Ishikawa (cell line): Measurements from ENCODE around the gene MINDY4B.

Experiments
- CEBPB ChIP-seq: IDR thresholded peaks from 2 replicates; pipeline ENCODE4 v1.6.1; 2012
- CREB1 ChIP-seq: IDR thresholded peaks from 2 replicates; pipeline ENCODE4 v1.6.1; 2012; ENCODE audit warnings: low read depth
- EP300 ChIP-seq: IDR thresholded peaks from 2 replicates; pipeline ENCODE4 v1.6.1; 2012; ENCODE audit warnings: borderline replicate concordance
- RAD21 ChIP-seq: IDR thresholded peaks from 2 replicates; pipeline ENCODE4 v1.6.1; 2012; ENCODE audit warnings: low read depth
- REST ChIP-seq: IDR thresholded peaks from 2 replicates; pipeline ENCODE4 v1.6.1; 2012; ENCODE audit warnings: low read depth, mild to moderate bottlenecking
- TAF1 ChIP-seq: IDR thresholded peaks from 2 replicates; pipeline ENCODE4 v1.6.1; 2012; ENCODE audit warnings: low read depth, mild to moderate bottlenecking
- TCF12 ChIP-seq: IDR thresholded peaks from 2 replicates; pipeline ENCODE4 v1.6.1; 2012; ENCODE audit warnings: low read depth
- TF ChIP-seq, protein P1 (sequence below): IDR thresholded peaks from 2 replicates; pipeline ENCODE4 v1.6.1; 2012
- TF ChIP-seq, protein P2 (sequence below): IDR thresholded peaks from 2 replicates; pipeline ENCODE4 v1.6.1; 2012

DNA sequence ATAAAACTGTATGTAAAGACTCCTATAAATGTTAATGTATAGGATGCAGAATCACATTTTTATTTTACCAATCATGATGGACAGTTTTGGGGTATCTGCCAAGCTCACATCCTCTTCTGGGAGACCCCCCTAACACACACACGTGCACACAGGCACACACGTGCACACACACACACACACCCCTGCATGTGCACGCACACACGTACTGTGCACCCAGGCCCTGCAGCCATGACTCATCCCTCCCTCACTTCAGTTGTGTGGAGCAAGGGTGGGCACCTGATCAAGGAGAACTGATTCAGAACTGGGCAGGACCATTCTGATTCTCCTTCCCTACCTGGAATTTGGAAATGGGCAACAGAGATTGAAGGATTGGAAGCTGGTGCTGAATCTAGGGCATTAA is 16.0 kb upstream of the MINDY4B start:
- TF ChIP-seq REST (no peak), CEBPB (no peak), CREB1 (no peak), RAD21 (no peak), TAF1 (no peak), TCF12 (no peak), EP300 (no peak)
- TF ChIP-seq, protein P1, sequence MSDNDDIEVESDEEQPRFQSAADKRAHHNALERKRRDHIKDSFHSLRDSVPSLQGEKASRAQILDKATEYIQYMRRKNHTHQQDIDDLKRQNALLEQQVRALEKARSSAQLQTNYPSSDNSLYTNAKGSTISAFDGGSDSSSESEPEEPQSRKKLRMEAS: no peak
- TF ChIP-seq, protein P2, sequence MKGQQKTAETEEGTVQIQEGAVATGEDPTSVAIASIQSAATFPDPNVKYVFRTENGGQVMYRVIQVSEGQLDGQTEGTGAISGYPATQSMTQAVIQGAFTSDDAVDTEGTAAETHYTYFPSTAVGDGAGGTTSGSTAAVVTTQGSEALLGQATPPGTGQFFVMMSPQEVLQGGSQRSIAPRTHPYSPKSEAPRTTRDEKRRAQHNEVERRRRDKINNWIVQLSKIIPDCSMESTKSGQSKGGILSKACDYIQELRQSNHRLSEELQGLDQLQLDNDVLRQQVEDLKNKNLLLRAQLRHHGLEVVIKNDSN: no peak
